GM18868 (cell line): ENCODE results near the gene WDR35.

Experiments used
- ATAC-seq: cut with Tn5 transposase; IDR thresholded peaks from one replicate; pipeline ENCODE4 v1.9.1; 2021; ENCODE audit warnings: mild to moderate bottlenecking, moderate library complexity; ENCODE audit not compliant: unreplicated experiment

WDR35 gene

GRCh38 chr2:19989667-19990415 is at the start of gene WDR35:
WDR35 (minus strand) TSS chr2:19990105; CDS start chr2:19990015, 90 bp downstream.
- ATAC-seq: peak; percentile 93

- ATAC-seq: no peak
Observed at GRCh38 chr2:20037660-20038059, 47.8 kb upstream of the WDR35 start.

- ATAC-seq: no peak
Observed at GRCh38 chr2:20035955-20036666, 46.2 kb upstream of the WDR35 start.

- ATAC-seq: no peak
Observed at GRCh38 chr2:20034821-20035220, 44.9 kb upstream of the WDR35 start.

GRCh38 chr2:20034218-20034617 is 44.3 kb upstream of the WDR35 start:
- no peak for ATAC-seq

GRCh38 chr2:20033322-20033721 is 43.4 kb upstream of the WDR35 start:
- ATAC-seq: no peak

- no peak for ATAC-seq
Observed at GRCh38 chr2:20030224-20030623, 40.3 kb upstream of the WDR35 start.

GRCh38 chr2:20027705-20028434 is 38.0 kb upstream of the WDR35 start:
- no peak for ATAC-seq

GRCh38 chr2:20027260-20027677 is 37.4 kb upstream of the WDR35 start:
- ATAC-seq: no peak

GRCh38 chr2:20025065-20025786 is 35.3 kb upstream of the WDR35 start:
- no peak for ATAC-seq

GRCh38 chr2:20023688-20024087 is 33.8 kb upstream of the WDR35 start:
- no peak for ATAC-seq

- no peak for ATAC-seq
Observed at GRCh38 chr2:20021405-20022009, 31.6 kb upstream of the WDR35 start.

- ATAC-seq: no peak
Observed at GRCh38 chr2:20019747-20020146, 29.8 kb upstream of the WDR35 start.

- ATAC-seq: no peak
Observed at GRCh38 chr2:20018601-20019152, 28.8 kb upstream of the WDR35 start.

GRCh38 chr2:20016346-20016745 is 26.4 kb upstream of the WDR35 start:
- no peak for ATAC-seq

- ATAC-seq: no peak
Observed at GRCh38 chr2:20015482-20016083, 25.7 kb upstream of the WDR35 start.

GRCh38 chr2:20013126-20013849 is 23.4 kb upstream of the WDR35 start:
- ATAC-seq: no peak

- ATAC-seq: no peak
Observed at GRCh38 chr2:20012282-20013125, 22.6 kb upstream of the WDR35 start, which contains the start of gene MATN3. MATN3 (minus strand) TSS chr2:20012668; CDS start chr2:20012631, 37 bp downstream.

GRCh38 chr2:20012032-20012281 is 22.1 kb upstream of the WDR35 start:
- ATAC-seq: no peak
